A549 (cell line): ENCODE data around the gene GNAO1.

Source experiments
- CHD2 ChIP-seq: fragments of 150-350 bp; IDR thresholded peaks from 2 replicates; pipeline ENCODE4 v1.6.1; 2014; ENCODE audit warnings: low read length; ENCODE audit not compliant: partially characterized antibody
- HDAC2 ChIP-seq: fragments of 200-600 bp; sonication (generic); IDR thresholded peaks from 2 replicates; pipeline ENCODE4 v1.6.1; 2016
- HOXB13 ChIP-seq: fragments of 250-450 bp; sonication (Bioruptor Pico); IDR thresholded peaks from 2 replicates; pipeline ENCODE4 v1.5.0; 2020; ENCODE audit warnings: low read depth, mild to moderate bottlenecking, moderate library complexity
- ZSCAN20 ChIP-seq: fragments of 250-450 bp; sonication (Bioruptor Pico); IDR thresholded peaks from 2 replicates; pipeline ENCODE4 v1.8.0; 2022; ENCODE audit warnings: mild to moderate bottlenecking, moderate library complexity
- TF ChIP-seq, protein P1 (sequence below): fragments of >200 bp; sonication (Bioruptor Twin); formaldehyde crosslinking; IDR thresholded peaks from 3 replicates; pipeline ENCODE4 v1.5.1; 2016

DNA sequence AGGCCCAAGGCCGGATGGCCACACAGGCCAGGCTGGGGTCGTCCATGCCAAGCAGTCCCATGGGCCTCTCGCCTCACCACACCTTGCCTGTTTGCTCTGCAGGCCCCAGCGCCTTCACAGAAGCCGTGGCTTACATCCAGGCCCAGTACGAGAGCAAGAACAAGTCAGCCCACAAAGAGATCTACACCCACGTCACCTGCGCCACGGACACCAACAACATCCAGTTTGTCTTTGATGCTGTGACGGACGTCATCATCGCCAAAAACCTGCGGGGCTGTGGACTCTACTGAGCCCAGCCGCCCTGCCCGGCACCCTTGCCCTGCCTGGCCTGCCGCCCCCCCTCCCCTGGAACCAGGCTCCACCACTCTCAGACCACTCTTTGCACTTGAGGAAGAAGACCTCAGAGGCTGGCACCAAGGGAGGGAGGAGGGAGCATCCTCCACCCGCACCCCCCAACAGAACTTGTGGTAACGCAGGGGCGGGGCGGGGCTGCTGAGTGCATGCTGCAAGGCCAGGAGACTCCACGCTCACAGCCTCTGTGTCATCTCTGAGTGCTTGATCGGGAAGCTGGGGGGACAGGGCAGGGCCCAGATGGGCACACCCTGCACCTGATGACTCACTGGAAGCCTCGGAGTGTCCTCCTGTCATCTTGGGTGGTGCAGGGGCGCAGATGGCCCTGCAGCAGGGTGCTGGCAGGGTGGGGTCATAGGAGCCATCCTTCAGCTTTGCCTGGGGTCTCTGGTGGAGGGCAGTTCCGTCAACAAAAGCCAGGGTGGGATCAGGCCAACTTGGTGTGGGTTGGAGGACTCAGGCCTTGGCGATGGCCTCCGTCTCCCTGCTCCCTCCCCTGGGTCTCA lies 152.6 kb downstream of the GNAO1 start:
- TF ChIP-seq CHD2: no peak
- TF ChIP-seq, protein P1, sequence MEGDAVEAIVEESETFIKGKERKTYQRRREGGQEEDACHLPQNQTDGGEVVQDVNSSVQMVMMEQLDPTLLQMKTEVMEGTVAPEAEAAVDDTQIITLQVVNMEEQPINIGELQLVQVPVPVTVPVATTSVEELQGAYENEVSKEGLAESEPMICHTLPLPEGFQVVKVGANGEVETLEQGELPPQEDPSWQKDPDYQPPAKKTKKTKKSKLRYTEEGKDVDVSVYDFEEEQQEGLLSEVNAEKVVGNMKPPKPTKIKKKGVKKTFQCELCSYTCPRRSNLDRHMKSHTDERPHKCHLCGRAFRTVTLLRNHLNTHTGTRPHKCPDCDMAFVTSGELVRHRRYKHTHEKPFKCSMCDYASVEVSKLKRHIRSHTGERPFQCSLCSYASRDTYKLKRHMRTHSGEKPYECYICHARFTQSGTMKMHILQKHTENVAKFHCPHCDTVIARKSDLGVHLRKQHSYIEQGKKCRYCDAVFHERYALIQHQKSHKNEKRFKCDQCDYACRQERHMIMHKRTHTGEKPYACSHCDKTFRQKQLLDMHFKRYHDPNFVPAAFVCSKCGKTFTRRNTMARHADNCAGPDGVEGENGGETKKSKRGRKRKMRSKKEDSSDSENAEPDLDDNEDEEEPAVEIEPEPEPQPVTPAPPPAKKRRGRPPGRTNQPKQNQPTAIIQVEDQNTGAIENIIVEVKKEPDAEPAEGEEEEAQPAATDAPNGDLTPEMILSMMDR: no peak
- no peak for TF ChIP-seq HDAC2
- TF ChIP-seq ZSCAN20: no peak
- no peak for TF ChIP-seq HOXB13 (CRISPR knock-in tag)
